Kidney (tissue), 14 donors: ENCODE results near the gene MYH10. TPM values are rescaled to one million over a fixed set of nuclear protein-coding genes. Genes with fewer than 3 reads are reported as not detected.

Source experiments
- DNase-seq, 5 donors: peaks; one replicate each; pipeline ENCODE4 v3.0.0-alpha.2; 2013 to 2020
- FAIRE-seq: peaks from 2 replicates; lab custom pipeline; 2012; peaks lifted over from hg19 to GRCh38; lab: Jason Lieb, UNC
- H3K27ac ChIP-seq, 2 donors: one replicate each; pipeline ENCODE4 v1.7.0; 2013; ENCODE audit warnings: low read depth in 2 of 2, low read length in 2 of 2, inconsistent platforms in 1 of 2
- H3K27me3 ChIP-seq: one replicate; pipeline ENCODE4 v1.7.1; 2013; ENCODE audit warnings: low read length, inconsistent platforms; ENCODE audit not compliant: control insufficient read depth, insufficient read depth
- H3K36me3 ChIP-seq, 3 donors: one replicate each; pipeline versions ENCODE4 v1.7.0 to v1.7.1; 2013; ENCODE audit warnings: low read length in 3 of 3, control low read depth in 1 of 3, inconsistent platforms in 1 of 3; ENCODE audit not compliant: insufficient read depth in 3 of 3, control insufficient read depth in 2 of 3
- H3K4me1 ChIP-seq, 3 donors: one replicate each; pipeline versions ENCODE4 v1.7.0 to v1.7.1; 2013; ENCODE audit warnings: low read length in 3 of 3, inconsistent platforms in 1 of 3, low read depth in 1 of 3; ENCODE audit not compliant: control insufficient read depth in 2 of 3, insufficient read depth in 2 of 3
- H3K4me3 ChIP-seq, 3 donors: one replicate each; pipeline versions ENCODE4 v1.7.0 to v1.8.1; 2013; ENCODE audit warnings: low read length in 3 of 3, control low read depth in 1 of 3, inconsistent platforms in 1 of 3
- H3K9ac ChIP-seq, 3 donors: one replicate each; pipeline versions ENCODE4 v1.7.0 to v1.7.1; 2013; ENCODE audit warnings: low read length in 3 of 3, control low read depth in 1 of 3, inconsistent platforms in 1 of 3
- H3K9me3 ChIP-seq, 3 donors: one replicate each; pipeline versions ENCODE4 v1.7.0 to v1.7.1; 2013; ENCODE audit warnings: low read length in 3 of 3, control low read depth in 1 of 3, inconsistent platforms in 1 of 3; ENCODE audit not compliant: control insufficient read depth in 2 of 3, insufficient read depth in 1 of 3
- CTCF ChIP-seq: IDR thresholded peaks from 3 replicates; pipeline ENCODE4 v1.5.1; 2012; ENCODE audit warnings: mild to moderate bottlenecking, moderate library complexity, borderline replicate concordance; ENCODE audit not compliant: insufficient read depth; ENCODE audit errors: extremely low read depth
- intact Hi-C: fragments of 100-400 bp; cut with DNase I; formaldehyde crosslinking; loops from one replicate; pipeline ENCODE4 v1.11.1; 2022
- polyA plus RNA-seq: library from polyadenylated mRNA; stranded (reverse); fragments of 350-450 nt; fragmentation: Illumina TruSeq; extraction: RNeasy Lipid Tissue Mini Kit (QIAGEN cat#74804); gene quantifications from one replicate; pipeline ENCODE4 v1.2.3, GENCODE V29; 2014; ENCODE audit warnings: low read depth, low replicate concordance; ENCODE audit not compliant: insufficient read depth
- total RNA-seq: library from RNA; stranded (reverse); fragmentation: NEBNext Ultra II Directional; extraction: Animal tissue kit (Norgen Biotek cat#: 25700); gene quantifications from one replicate; pipeline ENCODE4 v1.2.1, GENCODE V29; 2021
- donor health status: control.
- donor health status: control.
- donor health status: control.
- donor health status: control.
- donor health status: control.
- donor health status: DM: yes; HTN: yes; CAD: no.
- donor health status: Normal renal cell carcinoma (clear cell type).

Gene MYH10
- total and polyA plus RNA-seq, 2 donors from 2014 or later, result 23.6 to 104 TPM

- Histone ChIP-seq H3K27ac (no peak overlapping the region), H3K36me3 (peaks cover 8 to 37% (median 33%) of the 10 kb centered on the region in 3 donors), H3K4me3 (no peak overlapping the region), H3K9ac (no peak overlapping the region), H3K9me3 (no peaks in the 10 kb centered on the region), H3K4me1 (no peaks in the 10 kb centered on the region), H3K27me3 (no peaks in the 10 kb centered on the region)
- TF ChIP-seq CTCF, result no peak
- DNase-seq (no peak), FAIRE-seq (no peak)
- intact Hi-C loops, result no loop called here
Measured at GRCh38 chr17:8492121-8492520, 138.4 kb downstream of the MYH10 start.

DNA sequence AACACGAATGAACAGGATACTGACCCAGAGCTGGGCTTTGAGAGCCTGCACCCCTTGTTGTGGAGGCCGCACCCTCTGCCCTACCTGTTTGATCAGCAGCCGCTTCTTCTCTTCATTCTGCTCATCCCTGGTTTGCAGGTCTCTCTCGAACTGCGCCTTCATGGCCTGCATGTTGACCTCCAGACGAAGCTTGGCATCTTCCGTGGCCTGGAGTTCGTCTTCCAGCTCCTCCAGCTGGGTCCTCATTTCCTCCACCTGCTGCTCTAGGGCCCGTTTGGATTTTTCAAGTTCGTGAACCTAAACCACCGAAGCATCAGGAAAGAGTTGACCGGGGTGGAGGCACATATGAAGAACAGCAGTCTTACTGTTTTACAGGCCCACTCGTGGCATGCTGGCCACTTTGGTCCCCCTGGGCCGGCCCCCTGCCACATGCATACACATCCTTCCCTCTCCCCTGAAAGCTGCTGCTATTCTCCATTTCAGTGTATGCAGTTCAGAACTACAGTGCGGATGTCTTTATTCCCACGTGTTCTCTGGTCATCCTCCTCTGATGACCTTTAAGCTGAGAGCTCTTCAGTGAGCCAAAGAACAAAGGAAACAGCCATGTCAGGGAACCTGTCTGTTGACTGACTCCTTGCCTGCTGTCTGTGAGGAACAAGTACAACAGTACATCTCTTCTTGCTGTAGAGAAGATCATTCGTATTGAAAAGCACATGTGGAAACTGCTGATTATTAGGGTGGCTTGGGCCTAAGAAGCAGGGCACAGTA is 140.1 kb downstream of the MYH10 start:
- DNase-seq (no peak), FAIRE-seq (no peak)
- intact Hi-C loops, result no loop called here
- Histone ChIP-seq H3K9ac (no peak overlapping the region), H3K27ac (no peak overlapping the region), H3K27me3 (no peaks in the 10 kb centered on the region), H3K9me3 (no peaks in the 10 kb centered on the region), H3K4me1 (no peaks in the 10 kb centered on the region), H3K36me3 (peaks cover 11 to 46% (median 34%) of the 10 kb centered on the region in 3 donors), H3K4me3 (no peak overlapping the region)
- no peak for TF ChIP-seq CTCF

GRCh38 chr17:8489841-8490240 is 140.7 kb downstream of the MYH10 start:
- no peaks in the 10 kb centered on the region for H3K27me3 ChIP-seq
- H3K9ac ChIP-seq, result no peak overlapping the region
- no peaks in the 10 kb centered on the region for H3K9me3 ChIP-seq
- FAIRE-seq (no peak), DNase-seq (no peak)
- TF ChIP-seq CTCF, result no peak
- H3K36me3 ChIP-seq, result peaks cover 14 to 46% (median 32%) of the 10 kb centered on the region in 3 donors
- no peak overlapping the region for H3K27ac ChIP-seq
- intact Hi-C loops, result no loop called here
- no peaks in the 10 kb centered on the region for H3K4me1 ChIP-seq
- no peak overlapping the region for H3K4me3 ChIP-seq
